Stimulated activated CD4-positive, alpha-beta T cell treated with anti-CD3 and anti-CD28 coated beads, TNF-alpha, amount 100 ng/mL, for 1 hour (primary cell): ENCODE data around the gene ZFP57.

ENCODE experiments used
- DNase-seq, 3 donors: peaks; one replicate each; pipeline ENCODE4 v3.0.0-alpha.2; 2020; ENCODE audit warnings: low read depth in 3 of 3, low spot score in 1 of 3

ZFP57 gene

DNA sequence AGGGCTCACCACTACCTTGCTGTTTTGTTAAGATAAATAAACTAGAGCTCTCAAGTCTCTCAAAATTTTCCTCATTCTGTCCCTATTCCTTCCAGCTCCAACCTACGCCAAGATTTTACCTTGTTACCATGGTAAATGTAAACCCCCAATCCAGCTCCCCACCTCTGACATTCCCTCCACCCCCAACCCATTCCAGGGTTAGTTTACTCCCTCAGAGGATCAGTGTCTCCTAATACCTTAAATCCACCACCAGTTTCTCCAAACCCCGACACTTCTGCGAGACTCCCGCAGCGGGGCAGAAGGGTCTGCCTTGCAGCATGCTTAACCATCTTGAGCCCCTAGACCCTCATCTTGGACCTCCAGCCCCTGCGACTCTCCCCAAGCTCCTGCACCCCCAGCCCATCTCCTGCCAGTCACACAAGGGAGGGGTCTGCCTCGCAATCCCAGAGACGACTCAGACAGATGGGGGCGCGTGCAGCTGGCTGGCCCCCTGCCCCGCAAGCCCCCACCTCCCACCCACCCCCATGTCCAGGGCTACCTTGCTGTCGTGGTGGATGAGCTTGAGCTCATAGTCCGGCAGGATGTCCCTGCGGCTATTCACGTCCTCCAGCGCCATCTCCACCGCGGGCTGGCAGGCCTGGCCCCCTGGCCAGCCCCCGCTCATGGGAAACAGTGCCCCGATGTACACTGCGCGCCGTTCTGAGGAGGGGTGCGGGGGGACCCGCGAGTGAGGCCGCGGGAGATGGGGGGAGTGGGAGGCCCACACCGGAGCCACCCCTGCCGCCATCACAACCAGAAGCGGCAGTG is 53.8 kb downstream of the ZFP57 start:
- DNase-seq, result no peak

DNA sequence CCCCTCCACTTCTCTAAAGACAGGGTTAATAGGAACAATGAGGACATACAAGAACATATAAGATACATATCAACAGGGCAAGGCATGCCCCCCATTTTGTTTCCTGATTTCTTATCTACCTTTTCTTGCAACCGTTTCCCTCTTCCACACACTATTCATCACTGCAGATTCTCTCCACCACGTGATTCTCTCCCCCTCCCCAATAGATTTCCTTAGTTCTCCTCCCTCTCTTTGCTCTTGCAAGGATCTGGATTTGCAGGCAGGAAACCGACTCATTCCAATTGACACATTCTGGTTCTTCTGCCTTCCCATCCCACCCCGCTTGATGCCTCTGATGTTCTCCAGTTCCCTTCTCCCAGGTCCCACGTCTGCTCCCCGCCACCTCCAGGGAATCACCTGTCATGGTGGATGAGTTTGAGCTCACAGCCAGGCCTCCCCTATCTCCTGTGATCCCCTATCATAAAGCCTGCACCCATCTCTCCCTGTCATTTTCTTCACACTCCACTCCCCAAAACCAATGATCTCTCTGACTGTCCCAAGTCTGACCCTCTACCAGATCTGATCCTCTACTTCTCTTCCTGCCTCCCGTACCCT is 55.5 kb downstream of the ZFP57 start:
- DNase-seq, result no peak

DNA sequence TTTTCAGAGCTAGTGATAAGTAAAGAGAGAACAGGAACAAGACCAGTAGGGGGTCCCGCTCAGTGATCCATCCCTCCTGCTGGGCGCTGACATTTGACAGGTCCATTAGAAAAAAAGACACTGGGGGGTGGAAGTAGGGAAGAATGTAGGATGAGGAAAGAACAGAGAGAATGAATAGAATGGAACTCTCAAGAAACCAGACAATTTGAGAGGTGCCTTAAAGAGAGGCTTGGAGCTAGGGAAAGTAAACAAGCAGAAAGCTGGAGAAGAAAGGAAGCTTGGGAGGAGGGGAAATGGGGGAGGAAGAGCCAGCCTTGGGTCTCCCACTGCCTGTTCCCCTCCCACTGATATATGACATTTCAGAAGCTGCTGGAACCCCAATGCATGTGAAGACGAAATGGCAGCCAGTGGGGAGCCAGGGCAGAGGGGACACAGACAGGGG is 56.4 kb downstream of the ZFP57 start:
- DNase-seq, result no peak
